ENCODE results near the gene RFX5. TPM values are rescaled to one million over a fixed set of nuclear protein-coding genes. Genes with fewer than 3 reads are reported as not detected.

Gene RFX5
- total RNA-seq, 2 donors from 2014 or later, result 28.6 to 44.1 TPM

- intact Hi-C loops (cut with DNase I), result no loop called here
- peak within 1 kb of the TSS; percentile 82 to 87 for H3K9ac ChIP-seq (ENCODE audit: low read depth in 2 of 2, low read length in 2 of 2)
- no peaks in the 10 kb centered on the region for H3K9me3 ChIP-seq
- peak; percentile 97 for DNase-seq
- H3K27me3 ChIP-seq, result no peaks in the 10 kb centered on the region
- H3K4me1 ChIP-seq, result no peaks in the 10 kb centered on the region
- H3K27ac ChIP-seq, result peak within 1 kb of the TSS; percentile 89
- H3K36me3 ChIP-seq, result no peaks in the 10 kb centered on the region
- peak within 1 kb of the TSS; percentile 92 for H3K4me3 ChIP-seq
- TF ChIP-seq, protein P1, sequence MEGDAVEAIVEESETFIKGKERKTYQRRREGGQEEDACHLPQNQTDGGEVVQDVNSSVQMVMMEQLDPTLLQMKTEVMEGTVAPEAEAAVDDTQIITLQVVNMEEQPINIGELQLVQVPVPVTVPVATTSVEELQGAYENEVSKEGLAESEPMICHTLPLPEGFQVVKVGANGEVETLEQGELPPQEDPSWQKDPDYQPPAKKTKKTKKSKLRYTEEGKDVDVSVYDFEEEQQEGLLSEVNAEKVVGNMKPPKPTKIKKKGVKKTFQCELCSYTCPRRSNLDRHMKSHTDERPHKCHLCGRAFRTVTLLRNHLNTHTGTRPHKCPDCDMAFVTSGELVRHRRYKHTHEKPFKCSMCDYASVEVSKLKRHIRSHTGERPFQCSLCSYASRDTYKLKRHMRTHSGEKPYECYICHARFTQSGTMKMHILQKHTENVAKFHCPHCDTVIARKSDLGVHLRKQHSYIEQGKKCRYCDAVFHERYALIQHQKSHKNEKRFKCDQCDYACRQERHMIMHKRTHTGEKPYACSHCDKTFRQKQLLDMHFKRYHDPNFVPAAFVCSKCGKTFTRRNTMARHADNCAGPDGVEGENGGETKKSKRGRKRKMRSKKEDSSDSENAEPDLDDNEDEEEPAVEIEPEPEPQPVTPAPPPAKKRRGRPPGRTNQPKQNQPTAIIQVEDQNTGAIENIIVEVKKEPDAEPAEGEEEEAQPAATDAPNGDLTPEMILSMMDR (IDR thresholded peaks at IDR 0.05), result no peak
These were observed 19.7 kb downstream of the RFX5 start, which contains the start of gene PI4KB for GRCh38 chr1:151327223-151327902. PI4KB (minus strand) TSS chr1:151327416; CDS start chr1:151316481, 10,935 bp downstream.

DNA sequence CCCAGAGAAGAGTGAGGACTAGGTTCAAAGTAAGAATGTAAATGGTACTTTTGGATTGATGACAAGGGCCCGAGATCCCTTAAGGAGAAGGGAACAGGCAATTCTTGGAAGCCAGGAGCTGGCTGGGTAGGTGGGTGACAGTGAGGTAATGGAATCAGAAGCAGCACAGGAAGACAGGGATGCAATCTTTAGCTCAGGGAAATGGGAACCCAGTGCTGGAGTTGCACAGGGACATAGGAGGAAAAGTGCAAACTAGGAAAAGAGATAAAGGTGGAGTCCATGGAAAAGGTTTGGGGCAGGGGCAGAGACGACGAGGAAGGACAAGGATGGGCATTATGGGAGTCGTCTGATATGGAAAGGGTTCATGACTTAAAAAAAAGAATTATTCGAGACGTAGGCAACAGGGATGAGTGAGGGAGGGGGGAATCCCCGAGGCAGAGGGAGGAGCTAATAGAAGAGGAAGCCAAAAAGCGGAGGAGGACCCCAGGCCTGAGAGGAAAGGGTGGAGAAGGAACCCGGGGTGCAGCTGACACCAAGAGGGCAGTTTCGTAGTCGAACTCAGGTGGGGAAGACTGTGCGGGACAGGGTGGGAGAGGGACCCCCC lies 20.3 kb downstream of the RFX5 start:
- DNase-seq, result peak; percentile 64
- Histone ChIP-seq H3K27ac (peak overlapping the region; percentile 89), H3K27me3 (no peaks in the 10 kb centered on the region), H3K9ac (ENCODE audit: low read depth in 2 of 2, low read length in 2 of 2) (peak overlapping the region; percentile 82 to 87), H3K4me3 (peak overlapping the region; percentile 92), H3K9me3 (no peaks in the 10 kb centered on the region), H3K36me3 (no peaks in the 10 kb centered on the region), H3K4me1 (no peaks in the 10 kb centered on the region)
- intact Hi-C loops (cut with DNase I), result no loop called here
- TF ChIP-seq, protein P1 (IDR thresholded peaks at IDR 0.05), result no peak

DNA sequence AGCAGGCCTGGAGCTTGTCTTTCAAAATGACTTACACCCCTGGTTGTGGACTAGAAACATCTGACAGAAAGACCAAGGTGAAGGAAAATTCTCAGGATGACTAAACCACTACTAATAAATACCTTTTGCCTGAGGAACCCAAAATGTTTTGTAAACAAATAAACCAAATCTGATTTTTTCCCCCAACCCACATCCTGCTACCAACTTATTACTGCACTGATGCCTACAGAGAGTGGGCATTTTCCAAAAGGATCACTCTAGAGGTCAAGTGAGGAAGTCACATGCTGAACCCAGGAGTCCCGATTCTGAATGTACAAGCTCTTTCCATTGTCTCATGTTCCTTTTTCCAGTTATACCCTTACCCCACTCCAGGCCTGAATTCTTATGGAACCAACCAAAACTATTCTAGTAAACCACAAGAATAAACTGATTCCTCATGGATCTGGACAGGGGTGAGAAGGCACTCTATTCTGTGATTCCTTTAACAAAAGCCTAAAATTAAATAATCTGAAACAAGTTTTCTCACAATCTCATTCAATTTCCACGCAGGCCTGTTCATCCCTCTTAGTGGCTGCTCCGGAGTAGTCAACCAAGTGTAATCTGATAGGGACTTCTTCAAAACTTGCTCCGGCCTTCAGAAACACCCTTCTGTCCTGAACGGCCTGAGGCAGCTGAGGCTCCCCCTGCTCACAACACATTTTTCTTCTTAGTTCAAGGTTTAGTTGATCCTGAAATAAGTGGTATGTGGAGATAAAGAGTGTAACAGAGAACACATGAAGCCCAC lies 21.2 kb downstream of the RFX5 start:
- intact Hi-C loops (cut with DNase I), result no loop called here
- Histone ChIP-seq H3K9ac (ENCODE audit: low read depth in 2 of 2, low read length in 2 of 2) (peak overlapping the region; percentile 82 to 87), H3K27ac (peak overlapping the region; percentile 2), H3K4me1 (no peaks in the 10 kb centered on the region), H3K4me3 (peak overlapping the region; percentile 92), H3K9me3 (no peaks in the 10 kb centered on the region), H3K36me3 (no peaks in the 10 kb centered on the region), H3K27me3 (no peaks in the 10 kb centered on the region)
- TF ChIP-seq, protein P1 (IDR thresholded peaks at IDR 0.05), result no peak
- no peak for DNase-seq

GRCh38 chr1:151325231-151325630 lies 21.8 kb downstream of the RFX5 start:
- no peaks in the 10 kb centered on the region for H3K9me3 ChIP-seq
- H3K9ac ChIP-seq (ENCODE audit: low read depth in 2 of 2, low read length in 2 of 2), result no peak overlapping the region
- H3K4me1 ChIP-seq, result no peaks in the 10 kb centered on the region
- intact Hi-C loops (cut with DNase I), result no loop called here
- TF ChIP-seq, protein P1 (IDR thresholded peaks at IDR 0.05), result no peak
- DNase-seq, result no peak
- no peaks in the 10 kb centered on the region for H3K27me3 ChIP-seq
- no peak overlapping the region for H3K4me3 ChIP-seq
- no peak overlapping the region for H3K27ac ChIP-seq
- H3K36me3 ChIP-seq, result no peaks in the 10 kb centered on the region

GRCh38 chr1:151324390-151324930 lies 22.6 kb downstream of the RFX5 start:
- H3K9me3 ChIP-seq, result no peaks in the 10 kb centered on the region
- intact Hi-C loops (cut with DNase I), result no loop called here
- H3K27ac ChIP-seq, result no peak overlapping the region
- TF ChIP-seq, protein P1 (IDR thresholded peaks at IDR 0.05), result no peak
- H3K4me1 ChIP-seq, result no peaks in the 10 kb centered on the region
- H3K4me3 ChIP-seq, result no peak overlapping the region
- no peak overlapping the region for H3K9ac ChIP-seq (ENCODE audit: low read depth in 2 of 2, low read length in 2 of 2)
- no peak for DNase-seq
- no peaks in the 10 kb centered on the region for H3K36me3 ChIP-seq
- H3K27me3 ChIP-seq, result no peaks in the 10 kb centered on the region

All from colonic mucosa (tissue), 4 donors.